HG02571 (cell line): ENCODE data around the gene AHNAK2.
"Not testable (repeated sequence)": the region's sequence is repeated elsewhere in the genome, so short reads cannot be mapped to it uniquely, and the experiment has no call there.

ENCODE experiments used
- ATAC-seq: cut with Tn5 transposase; IDR thresholded peaks from one replicate; pipeline ENCODE4 v1.9.1; 2021; ENCODE audit warnings: mild to moderate bottlenecking, moderate library complexity; ENCODE audit not compliant: unreplicated experiment

The AHNAK2 gene

DNA sequence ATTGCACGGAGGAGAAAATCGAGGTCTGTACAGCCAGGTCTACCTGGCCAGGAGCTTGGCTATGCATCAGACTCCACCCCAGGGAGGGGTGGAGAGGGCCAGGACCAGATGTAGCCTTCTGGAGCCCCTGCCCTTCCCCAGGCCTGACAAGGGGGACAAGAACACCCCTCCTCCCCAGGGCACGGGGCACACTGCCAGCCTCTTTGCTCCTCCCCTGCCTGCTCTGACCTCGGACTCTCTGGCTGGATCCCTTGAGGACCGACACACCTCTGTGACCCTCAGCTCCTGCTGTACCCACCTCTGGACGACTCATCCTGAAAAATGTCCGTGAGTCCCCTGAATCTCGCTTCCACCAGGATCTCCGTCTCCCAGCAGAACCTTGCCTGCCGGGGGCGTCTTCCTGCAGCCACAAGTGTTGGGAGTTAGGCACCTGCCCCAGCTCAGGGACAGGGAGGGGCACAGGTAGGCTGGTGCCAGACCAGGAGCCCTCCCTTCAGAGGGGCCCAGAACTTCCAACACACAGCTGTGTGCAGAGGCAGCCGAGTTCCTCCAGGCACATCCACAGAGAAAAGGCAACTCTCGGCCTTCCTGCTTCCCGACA is 21.8 kb downstream of the AHNAK2 start:
- no peak for ATAC-seq

DNA sequence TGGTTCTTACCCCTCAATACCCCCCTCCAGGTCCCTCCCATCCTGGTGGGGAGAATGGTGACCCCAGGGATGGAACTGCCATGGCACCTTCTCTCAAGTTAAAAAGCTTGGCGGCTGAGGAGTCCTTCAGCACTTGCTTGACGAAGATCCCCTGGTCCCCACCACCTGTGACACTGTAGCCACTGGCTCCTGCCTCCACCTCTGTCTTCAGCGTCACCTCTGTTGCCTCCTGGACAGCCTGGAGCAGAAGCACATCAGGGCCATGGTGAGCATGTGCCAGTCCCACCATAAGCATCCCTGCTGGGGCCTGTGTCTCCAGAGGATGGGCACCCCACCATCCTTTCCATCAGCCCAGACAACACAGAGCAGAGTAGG is 22.8 kb downstream of the AHNAK2 start:
- ATAC-seq = no peak

DNA sequence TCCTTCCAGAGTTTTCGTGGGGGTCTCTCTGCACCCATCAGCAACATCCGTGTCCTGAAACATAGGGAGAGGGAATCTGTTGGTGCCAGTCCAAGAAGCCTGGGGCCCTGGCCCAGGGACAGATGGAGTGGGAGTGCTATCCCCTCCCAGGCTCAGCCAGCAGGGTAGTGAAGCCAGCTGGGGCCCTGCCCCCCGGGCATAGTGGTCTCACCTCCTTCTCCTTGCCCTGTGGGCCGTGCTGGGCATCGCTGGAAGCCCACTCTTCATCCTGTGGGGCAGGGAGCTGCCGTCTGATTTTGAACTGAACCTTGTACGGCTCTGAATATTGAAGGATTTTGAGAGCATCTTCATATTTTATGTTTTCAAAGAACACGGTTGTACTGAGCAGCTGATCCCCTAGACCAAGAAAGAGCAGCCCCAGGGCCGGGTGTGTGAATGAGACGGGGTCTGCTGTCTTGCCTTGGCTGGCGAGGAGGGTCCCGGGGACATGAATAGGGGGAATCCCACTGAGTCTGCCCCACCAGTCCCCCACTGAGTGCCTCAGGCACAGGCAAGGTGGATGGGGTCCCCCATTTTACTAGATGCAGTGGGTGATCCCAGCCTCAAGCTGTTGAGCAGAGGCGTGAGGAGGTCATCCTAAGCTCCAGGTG is 23.3 kb downstream of the AHNAK2 start:
- no peak for ATAC-seq

DNA sequence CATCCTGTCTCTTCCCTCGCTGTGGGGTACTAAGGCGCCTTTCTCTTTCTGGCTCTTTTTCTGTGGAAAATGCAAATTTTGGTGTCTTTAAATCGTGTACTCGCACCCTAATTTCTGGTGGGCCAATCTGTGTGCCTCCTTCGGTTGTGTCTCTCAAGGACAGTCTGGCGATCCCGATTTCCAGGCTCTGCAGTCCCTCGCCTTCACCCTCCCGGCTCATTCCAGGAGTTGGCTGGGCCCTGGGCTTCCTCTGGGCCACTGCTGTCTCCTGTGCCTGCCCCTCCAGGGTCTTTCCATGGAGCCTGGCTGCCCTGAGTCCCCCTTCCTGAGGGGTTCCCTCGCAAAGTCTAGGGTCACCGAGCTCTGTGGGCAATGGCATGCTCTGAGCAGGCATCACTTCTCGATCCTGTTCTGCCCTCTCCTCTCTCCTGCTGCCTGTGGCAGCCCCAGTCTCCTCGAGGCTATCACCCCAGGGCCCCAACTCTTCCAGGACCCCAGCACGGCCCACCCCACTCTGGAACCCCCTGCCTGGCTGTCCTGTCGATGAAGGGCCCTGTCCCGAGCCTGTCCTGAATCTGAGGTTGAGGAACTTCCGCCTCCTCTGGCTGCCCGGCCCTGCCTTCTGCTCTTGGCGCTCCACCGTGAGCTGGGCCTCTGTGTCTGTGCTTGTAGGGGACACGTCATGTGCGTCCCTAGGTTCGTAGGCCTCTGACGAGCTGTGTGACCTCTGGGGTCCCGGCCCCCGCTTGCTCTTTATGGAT is 24.1 kb downstream of the AHNAK2 start:
- ATAC-seq = no peak

DNA sequence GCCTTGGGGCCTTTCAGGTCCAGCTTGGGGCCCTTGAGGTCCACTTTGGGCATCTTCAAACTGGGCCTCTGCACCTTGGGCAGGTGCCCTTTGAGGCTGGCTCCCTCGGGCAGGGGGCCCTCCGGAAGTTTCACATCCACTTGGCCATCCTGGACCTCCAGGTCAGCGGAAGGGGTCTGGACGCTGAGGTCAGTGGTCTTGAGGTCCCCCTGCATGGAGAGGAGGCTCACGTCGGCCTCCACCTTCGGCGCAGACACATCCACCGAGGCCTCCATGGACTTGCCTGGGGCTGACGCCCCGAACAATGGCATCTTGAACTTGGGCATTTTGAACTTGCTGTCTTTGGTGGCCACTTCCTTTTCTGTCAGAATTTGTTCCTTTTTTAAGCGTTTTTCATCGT is 25.1 kb downstream of the AHNAK2 start:
- ATAC-seq = no peak

DNA sequence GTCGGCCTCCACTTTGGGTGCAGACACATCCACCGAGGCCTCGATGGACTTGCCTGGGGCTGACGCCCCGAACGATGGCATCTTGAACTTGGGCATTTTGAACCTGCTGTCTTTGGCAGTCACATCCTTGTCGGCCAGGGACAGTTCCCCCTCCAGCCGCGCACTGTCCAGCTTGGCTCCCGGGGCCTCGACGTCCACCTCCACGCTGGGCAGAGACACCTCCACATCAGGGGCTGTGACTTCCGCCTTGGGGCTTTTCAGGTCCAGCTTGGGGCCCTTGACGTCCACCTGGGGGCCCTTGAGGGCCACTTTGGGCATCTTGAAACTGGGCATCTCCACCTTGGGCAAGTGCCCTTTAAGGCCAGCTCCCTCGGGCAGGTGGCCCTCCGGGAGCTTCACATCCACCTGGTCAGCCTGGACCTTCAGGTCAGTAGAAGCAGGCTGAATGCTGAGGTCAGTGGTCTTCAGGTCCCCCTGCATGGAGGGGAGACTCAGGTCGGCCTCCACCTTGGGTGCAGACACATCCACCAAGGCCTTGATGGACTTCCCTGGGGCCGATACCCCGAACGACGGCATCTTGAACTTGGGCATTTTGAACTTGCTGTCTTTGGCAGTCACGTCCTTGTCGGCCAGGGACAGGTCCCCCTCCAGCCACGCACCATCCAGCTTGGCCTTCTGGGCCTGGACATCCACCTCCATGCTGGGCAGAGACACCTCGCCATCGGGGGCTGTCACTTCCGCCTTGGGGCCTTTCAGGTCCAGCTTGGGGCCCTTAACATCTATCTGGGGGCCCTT is 26.1 kb downstream of the AHNAK2 start:
- ATAC-seq = not testable (repeated sequence)

DNA sequence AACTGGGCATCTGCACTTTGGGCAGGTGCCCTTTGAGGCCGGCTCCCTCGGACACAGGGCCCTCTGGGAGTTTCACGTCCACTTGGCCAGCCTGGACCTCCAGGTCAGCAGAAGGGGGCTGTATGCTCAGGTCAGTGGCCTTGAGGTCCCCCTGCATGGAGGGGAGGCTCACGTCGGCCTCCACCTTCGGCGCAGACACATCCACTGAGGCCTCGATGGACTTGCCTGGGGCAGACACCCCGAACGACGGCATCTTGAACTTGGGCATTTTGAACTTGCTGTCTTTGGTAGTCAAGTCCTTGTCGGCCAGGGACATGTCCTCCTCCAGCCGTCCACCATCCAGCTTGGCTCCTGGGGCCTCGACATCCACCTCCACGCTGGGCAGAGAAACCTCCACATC is 27.5 kb downstream of the AHNAK2 start:
- not testable (repeated sequence) for ATAC-seq

DNA sequence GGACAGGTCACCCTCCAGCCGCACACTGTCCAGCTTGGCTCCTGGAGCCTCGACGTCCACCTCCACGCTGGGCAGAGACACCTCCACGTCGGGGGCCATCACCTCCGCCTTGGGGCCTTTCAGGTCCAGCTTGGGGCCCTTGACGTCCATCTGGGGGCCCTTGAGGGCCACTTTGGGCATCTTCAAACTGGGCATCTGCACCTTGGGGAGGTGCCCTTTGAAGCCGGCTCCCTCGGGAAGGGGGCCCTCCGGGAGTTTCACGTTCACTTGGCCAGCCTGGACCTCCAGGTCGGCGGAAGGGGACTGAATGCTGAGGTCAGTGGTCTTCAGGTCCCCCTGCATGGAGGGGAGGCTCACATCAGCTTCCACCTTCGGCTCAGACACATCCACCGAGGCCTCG is 28.2 kb downstream of the AHNAK2 start:
- ATAC-seq = no peak

DNA sequence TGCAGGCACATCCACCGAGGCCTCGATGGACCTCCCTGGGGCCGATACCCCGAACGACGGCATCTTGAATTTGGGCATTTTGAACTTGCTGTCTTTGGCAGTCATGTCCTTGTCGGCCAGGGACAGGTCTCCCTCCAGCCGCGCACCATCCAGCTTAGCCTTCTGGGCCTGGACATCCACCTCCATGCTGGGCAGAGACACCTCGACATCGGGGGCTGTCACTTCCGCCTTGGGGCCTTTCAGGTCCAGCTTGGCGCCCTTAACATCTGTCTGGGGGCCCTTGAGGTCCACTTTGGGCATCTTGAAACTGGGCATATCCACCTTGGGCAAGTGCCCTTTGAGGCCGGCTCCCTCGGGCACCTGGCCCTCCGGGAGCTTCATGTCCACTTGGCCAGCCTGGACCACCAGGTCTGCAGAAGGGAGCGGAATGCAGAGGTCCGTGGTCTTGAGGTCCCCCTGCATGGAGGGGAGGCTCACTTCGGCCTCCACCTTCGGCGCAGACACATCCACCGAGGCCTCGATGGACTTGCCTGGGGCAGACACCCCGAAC is 28.7 kb downstream of the AHNAK2 start:
- not testable (repeated sequence) for ATAC-seq

DNA sequence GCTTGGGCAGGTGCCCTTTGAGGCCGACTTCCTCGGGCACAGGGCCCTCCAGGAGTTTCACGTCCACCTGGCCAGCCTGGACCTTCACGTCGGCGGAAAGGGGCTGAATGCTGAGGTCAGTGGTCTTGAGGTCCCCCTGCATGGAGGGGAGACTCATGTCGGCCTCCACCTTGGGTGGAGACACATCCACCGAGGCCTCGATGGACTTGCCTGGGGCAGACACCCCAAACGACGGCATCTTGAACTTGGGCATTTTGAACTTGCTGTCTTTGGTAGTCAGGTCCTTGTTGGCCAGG is 29.5 kb downstream of the AHNAK2 start:
- no peak for ATAC-seq

DNA sequence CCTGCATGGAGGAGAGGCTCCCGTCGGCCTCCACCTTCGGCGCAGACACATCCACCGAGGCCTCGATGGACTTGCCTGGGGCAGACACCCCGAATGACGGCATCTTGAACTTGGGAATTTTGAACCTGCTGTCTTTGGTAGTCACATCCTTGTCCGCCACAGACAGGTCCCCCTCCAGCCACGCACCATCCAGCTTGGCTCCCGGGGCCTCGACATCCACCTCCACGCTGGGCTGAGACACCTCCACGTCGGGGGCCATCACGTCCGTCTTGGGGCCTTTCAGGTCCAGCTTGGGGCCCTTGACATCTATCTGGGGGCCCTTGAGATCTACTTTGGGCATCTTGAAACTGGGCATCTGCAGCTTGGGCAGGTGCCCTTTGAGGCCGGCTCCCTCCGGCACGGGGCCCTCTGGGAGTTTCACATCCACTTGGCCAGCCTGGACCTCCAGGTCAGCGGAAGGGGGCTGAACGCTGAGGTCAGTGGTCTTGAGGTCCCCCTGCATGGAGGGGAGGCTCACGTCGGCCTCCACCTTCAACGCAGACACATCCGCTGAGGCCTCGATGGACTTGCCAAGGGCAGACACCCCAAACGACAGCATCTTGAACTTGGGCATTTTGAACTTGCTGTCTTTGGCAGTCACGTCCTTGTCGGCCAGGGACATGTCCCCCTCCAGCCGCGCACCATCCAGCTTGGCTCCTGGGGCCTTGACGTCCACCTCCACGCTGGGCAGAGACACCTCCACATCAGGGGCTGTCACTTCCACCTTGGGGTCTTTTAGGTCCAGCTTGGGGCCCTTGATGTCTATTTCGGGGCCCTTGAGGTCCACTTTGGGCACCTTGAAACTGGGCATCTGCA is 30.1 kb downstream of the AHNAK2 start:
- not testable (repeated sequence) for ATAC-seq

DNA sequence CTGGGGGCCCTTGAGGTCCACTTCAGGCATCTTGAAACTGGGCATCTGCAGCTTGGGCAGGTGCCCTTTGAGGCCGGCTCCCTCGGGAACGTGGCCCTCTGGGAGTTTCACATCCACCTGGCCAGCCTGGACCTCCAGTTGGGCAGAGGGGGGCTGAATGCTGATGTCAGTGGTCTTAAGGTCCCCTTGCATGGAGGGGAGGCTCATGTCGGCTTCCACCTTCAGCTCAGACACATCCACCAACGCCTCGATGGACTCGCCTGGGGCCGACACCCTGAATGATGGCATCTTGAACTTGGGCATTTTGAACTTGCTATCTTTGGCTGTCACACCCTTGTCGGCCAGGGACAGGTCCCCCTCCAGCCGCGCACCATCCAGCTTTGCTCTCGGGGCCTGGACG is 31.0 kb downstream of the AHNAK2 start:
- ATAC-seq = not testable (repeated sequence)

DNA sequence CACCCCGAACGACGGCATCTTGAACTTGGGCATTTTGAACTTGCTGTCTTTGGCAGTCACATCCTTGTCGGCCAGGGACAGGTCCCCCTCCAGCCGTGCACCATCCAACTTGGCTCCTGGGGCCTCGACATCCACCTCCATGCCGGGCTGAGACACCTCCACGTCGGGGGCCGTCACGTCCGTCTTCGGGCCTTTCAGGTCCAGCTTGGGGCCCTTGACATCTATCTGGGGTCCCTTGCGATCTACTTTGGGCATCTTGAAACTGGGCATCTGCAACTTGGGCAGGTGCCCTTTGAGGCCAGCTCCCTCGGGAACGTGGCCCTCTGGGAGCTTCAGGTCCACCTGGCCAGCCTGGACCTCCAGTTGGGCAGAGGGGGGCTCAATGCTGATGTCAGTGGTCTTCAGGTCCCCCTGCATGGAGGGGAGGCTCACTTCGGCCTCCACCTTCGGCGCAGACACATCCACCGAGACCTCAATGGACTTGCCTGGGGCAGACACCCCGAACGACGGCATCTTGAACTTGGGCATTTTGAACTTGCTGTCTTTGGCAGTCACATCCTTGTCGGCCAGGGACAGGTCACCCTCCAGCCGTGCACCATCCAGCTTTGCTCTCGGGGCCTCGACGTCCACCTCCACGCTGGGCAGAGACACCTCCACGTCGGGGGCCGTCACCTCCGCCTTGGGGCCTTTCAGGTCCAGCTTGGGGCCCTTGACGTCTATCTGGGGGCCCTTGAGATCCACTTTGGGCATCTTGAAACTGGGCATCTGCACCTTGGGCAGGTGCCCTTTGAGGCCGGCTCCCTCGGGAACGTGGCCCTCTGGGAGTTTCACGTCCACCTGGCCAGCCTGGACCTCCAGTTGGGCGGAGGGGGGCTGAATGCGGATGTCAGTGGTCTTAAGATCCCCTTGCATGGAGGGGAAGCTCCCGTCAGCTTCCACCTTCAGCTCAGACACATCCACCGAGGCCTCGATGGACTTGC is 31.9 kb downstream of the AHNAK2 start:
- ATAC-seq = not testable (repeated sequence)

DNA sequence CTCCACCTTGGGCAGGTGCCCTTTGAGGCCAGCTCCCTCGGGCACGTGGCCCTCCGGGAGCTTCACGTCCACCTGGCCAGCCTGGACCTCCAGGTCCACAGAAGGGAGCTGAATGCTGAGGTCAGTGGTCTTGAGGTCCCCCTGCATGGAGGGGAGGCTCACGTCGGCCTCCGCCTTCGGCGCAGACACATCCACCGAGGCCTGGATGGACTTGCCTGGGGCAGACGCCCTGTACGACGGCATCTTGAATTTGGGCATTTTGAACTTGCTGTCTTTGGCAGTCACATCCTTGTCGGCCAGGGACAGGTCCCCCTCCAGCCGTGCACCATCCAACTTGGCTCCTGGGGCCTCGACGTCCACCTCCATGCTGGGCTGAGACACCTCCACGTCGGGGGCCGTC is 32.9 kb downstream of the AHNAK2 start:
- ATAC-seq = not testable (repeated sequence)

DNA sequence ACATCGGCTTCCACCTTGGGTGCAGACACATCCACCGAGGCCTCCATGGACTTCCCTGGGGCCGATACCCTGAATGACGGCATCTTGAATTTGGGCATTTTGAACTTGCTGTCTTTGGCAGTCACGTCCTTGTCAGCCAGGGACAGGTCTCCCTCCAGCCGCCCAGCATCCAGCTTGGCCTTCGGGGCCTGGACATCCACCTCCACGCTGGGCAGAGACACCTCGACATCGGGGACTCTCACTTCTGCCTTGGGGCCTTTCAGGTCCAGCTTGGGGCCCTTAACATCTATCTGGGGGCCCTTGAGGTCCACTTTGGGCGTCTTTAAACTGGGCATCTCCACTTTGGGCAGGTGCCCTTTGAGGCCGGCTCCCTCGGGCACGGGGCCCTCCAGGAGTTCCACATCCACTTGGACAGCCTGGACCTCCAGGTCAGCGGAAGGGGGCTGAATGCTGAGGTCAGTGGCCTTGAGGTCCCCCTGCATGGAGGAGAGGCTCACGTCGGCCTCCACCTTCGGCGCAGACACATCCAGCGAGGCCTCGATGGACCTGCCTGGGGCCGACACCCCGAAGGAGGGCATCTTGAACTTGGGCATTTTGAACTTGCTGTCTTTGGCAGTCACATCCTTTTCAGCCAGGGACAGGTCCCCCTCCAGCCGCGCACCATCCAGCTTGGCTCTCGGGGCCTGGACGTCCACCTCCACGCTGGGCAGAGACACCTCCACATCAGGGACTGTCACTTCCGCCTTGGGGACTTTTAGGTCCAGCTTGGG is 33.6 kb downstream of the AHNAK2 start:
- ATAC-seq = not testable (repeated sequence)

DNA sequence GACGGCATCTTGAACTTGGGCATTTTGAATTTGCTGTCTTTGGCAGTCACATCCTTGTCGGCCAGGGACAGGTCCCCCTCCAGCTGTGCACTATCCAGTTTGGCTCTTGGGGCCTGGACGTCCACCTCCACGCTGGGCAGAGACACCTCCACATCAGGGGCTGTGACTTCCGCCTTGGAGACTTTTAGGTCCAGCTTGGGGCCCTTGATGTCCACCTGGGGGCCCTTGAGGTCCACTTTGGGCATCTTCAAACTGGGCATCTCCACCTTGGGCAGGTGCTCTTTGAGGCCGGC is 34.2 kb downstream of the AHNAK2 start:
- not testable (repeated sequence) for ATAC-seq

DNA sequence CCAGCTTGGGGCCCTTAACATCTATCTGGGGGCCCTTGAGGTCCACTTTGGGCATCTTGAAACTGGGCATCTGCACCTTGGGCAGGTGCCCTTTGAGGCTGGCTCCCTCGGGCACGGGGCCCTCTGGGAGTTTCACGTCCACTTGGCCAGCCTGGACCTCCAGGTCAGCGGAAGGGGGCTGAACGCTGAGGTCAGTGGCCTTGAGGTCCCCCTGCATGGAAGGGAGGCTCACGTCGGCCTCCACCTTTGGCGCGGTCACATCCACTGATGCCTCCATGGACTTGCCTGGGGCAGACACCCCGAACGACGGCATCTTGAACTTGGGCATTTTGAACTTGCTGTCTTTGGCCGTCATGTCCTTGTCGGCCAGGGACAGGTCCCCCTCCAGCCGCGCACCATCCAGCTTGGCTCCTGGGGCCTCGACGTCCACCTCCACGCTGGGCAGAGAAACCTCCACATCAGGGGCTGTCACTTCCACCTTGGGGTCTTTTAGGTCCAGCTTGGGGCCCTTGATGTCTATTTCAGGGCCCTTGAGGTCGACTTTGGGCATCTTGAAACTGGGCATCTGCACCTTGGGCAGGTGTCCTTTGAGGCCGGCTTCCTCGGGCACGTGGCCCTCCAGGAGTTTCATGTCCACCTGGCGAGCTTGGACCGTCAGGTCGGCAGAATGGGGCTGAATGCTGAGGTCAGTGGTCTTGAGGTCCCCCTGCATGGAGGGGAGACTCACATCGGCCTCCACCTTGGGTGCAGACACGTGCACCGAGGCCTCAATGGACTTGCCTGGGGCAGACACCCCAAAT is 34.8 kb downstream of the AHNAK2 start:
- not testable (repeated sequence) for ATAC-seq

DNA sequence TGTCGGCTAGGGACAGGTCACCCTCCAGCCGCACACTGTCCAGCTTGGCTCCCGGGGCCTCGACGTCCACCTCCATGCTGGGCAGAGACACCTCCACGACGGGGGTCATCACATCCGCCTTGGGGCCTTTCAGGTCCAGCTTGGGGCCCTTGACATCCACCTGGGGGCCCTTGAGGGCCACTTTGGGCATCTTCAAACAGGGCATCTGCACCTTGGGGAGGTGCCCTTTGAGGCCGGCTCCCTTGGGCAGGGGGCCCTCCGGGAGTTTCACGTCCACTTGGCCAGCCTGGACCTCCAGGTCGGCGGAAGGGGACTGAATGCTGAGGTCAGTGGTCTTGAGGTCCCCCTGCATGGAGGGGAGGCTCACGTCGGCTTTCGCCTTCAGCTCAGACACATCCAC is 35.6 kb downstream of the AHNAK2 start:
- no peak for ATAC-seq
